IPS-NIHi11 (cell line): ENCODE data around the gene CELA2B.
A peak's percentile ranks its signal among the peaks of the same experiment; 100 is the strongest.
"Not testable (repeated sequence)": the region's sequence is repeated elsewhere in the genome, so short reads cannot be mapped to it uniquely, and the experiment has no call there.

Source experiments
- DNase-seq: peaks from one replicate; pipeline ENCODE4 v3.0.0; 2012; ENCODE audit warnings: mixed read lengths, low spot score

CELA2B gene

DNA sequence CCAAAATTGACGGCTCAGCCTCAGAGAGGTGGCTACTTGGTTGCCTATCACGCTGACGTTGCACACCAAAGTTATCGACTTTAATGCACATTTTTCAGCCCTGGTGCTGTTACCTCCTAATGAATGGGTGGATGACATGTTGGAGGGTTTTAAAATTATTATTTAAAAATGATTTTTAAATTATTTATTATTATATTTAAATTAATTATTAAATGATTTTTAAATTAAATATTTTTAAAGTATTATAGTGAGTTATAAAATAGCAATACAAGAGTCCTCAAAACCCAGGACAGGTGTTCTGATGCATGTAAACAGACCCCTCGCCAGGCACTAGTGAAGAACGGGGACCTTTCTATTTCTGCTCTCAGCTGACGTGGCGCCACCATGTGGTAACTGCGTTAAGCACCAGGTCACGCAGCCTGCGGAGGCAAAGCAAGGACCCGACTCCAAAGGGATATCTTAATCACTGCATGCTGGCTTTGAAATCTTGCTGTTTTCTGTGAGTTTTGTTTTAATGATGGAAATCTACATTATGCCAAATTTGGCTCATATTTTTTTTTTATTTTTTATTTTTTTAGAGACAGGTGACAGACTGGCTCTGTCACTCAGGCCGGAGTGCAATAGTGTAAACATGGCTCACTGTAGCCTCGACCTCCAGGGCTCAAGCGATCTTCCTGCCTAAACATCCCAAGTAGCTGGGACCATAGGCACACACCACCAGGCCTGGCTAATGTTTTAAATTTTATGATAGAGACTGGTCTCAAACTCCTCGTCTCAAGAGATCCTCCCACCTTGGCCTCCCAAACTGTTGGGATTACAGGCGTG is 25.5 kb downstream of the CELA2B start:
- peak; percentile 90 for DNase-seq

DNA sequence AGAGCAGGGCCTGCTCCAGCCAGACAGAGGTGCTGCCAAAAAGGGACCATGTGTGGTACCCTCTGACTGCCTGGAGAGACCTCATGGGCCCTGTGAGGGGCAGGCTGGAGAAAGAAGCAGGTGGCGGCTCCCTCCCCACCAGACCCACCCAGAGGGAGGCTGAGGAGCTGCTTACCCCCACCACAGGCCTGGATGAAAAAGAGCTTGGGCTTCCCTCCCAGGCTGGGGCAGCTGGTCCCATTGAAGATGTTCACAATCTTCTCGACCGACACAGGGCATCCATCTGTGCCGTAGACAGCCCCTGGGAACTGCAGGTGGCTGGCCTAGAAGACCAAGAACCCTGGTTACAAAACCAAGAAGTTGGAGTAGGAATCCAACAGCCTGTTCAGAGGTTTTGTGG is 28.5 kb downstream of the CELA2B start:
- no peak for DNase-seq

DNA sequence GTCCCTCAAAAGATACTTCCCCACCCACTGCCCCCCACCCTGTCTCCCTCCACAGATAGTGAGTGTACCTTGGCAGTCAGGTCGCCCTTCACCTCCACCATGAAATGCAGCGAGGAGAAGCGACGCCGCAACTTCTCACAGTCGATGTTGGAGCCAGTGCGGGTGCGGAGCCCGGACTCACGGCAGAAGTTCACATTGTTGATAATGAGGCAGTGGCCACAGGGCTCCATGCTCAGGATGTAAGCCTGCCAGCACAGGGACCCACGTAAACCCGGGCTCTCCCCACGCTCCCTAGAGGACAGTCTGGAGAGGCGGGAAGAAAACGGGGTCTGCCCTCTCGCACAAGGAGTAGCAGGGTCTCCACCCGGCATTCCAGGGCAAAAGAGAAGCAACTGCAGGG is 30.9 kb downstream of the CELA2B start:
- no peak for DNase-seq

DNA sequence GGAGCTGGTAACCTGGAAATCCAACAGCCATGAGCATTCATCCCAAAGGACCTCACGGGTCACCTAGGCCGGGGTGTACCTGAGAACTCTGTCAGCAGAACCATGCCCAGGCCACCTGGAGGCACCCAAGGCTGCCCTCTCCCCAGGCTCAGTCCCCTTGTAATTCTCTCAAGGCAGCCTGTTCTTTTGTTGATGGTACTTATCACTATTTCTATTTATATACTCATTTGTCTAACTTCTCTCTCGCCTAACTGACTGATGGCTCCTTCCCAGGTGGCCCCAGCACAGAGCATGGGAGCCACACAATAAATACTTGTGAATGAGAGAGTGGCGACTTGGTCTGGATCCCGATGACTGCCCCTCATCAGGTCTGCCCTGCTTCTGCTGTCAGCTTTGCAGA is 31.4 kb downstream of the CELA2B start:
- DNase-seq: no peak

DNA sequence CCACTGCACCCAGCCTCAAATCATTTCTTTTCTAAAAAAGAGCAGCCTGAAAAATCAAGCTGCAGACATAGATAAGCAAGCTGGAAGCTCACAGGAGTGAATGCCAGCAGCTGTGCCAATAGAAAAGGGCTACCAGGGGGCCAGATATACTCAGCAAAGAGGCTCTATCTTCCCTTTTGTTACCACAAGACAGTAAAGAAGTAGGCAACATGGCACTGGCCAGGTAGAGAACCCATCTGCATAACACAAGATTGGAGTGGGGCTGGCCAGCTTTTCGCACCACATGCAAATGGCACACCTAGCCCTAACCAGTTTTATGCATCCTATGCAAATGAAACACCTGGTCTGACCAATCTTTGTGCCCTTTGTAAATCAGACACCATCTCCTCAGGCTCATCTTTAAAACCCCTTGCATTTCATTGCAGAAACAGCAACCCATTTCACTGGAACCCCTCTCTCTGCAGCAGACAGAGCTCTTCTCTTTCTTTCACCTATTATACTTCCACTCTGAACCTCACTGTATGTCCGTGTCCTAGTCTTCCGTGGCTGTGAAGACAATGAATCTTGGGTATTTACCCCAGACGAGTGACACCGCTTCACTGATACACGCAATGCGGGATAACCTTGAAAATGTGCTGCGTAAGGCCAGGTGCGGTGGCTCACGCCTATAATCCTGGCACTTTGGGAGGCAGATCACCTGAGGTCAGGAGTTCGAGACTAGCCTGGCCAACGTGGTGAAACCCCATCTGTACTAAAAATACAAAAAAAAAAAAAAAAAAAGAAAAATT is 33.0 kb downstream of the CELA2B start:
- peak; percentile 51 for DNase-seq

DNA sequence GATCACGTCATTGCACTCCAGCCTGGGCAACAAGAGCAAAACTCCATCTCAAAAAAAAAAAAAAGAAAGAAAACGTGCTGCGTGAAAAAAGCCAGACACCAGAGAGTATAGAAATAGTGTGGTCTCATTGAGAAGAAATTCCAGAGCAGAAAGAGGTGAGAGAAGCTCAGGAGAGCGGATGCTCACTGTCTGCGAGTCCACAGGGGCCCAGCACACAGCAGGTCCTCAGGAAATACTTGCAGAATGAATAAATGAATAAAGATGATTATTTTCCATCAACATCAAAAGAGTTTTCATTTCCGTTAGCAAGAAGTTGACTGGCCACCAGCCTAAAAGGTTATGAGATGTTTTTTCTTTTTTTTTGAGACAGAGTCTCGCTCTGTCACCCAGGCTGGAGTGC is 33.7 kb downstream of the CELA2B start:
- no peak for DNase-seq

DNA sequence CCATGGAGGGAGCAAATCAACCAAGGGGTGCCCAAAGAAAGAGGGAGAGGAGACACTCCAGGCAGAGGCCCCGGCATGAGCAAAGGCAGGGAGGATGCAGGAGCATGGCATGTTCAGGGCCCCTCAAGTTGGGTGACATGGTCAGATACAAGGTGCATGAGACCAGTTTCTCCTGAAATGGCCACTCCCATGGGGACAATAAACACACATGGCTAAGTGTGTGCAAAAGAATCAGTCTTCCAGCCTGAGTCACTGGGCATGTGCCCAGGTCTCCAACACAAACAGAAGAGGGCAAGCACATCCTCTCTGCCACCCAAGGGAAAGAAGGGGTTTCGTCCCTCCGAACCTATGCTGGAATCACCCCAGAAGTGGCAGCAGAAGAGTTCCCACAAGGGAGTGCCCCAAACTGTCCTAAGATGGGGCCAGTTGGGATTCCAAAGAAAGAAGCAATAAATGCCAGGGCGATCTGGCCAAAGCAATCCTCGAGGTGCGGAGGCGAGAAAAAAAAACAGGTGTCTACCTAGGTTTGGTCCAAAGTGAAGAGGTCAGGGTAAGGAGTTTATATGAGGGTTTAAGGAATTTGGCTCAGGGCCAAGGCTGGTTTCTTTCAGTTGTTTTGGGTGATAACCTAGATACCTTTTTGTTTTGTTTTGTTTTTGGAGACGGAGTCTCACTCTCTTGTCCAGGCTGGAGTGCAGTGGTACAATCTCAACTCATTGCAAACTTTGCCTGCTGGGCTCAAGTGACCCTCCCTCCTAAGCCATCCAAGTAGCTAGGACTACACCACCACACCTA is 34.9 kb downstream of the CELA2B start:
- DNase-seq: no peak

DNA sequence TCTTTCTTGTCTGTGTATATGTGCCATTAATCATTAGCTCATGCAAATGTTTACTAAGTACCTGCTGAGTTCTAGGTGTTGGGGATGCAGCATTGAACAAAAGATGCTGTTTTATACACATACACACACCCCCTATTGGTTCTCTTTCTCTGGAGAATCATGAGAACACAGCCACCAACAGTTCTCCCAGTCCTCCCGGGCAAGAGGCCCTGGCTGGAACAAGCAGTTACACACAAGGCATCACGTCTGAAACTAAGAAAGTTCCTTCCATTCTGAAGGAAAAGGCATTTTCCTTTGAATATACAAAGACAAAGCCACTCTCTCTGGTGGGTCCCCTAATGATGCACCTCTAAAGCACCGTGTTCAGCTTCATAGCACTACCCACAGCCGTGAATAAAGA is 37.3 kb downstream of the CELA2B start:
- DNase-seq: no peak

GRCh38 chr1:15513919-15514318 is 38.0 kb downstream of the CELA2B start:
- DNase-seq: no peak

- not testable (repeated sequence) for DNase-seq
Measured at GRCh38 chr1:15514557-15514956, 38.7 kb downstream of the CELA2B start.

GRCh38 chr1:15515022-15515663 is 39.2 kb downstream of the CELA2B start:
- no peak for DNase-seq

GRCh38 chr1:15519625-15520024 is 43.7 kb downstream of the CELA2B start:
- DNase-seq: no peak

DNA sequence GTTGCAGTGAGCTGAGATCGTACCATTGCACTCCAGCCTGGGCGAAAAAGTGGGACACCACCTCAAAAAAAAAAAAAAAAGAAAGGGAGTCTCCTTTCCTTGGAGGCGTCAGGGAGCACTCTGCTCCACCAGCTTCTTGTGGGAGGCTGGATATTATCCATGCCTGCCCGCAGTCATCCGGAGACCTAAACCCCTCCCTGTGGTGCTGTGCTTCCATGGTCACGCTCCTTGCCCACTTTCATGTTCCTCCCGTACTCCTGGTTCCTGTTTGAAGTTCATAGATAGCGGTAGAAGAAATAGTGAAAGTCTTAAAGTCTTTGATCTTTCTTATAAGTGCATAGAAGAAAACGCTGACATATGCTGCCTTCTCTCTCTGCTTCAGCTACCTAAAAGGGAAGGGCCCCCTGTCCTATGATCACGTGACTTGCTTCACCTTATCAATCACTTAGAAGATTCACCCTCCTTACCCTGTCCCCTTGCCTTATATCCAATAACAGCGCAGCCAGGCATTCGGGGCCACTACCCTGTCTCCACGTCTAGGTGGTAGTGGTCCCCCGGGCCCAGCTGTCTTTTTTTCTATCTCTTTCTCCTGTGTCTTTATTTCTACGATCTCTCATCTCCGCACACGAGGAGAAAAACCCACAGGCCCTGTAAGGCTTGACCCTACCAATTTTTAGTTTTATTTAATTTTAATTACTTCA is 45.5 kb downstream of the CELA2B start:
- not testable (repeated sequence) for DNase-seq

- no peak for DNase-seq
Measured at GRCh38 chr1:15522551-15522950, 46.6 kb downstream of the CELA2B start.

- DNase-seq: no peak
Measured at GRCh38 chr1:15523104-15524020, 47.5 kb downstream of the CELA2B start.

GRCh38 chr1:15524021-15524282 is 48.0 kb downstream of the CELA2B start, which contains the start of gene CASP9:
Gene CASP9 (minus strand): TSS chr1:15524215. CDS start chr1:15524200, 15 bp downstream.
- DNase-seq: no peak

DNA sequence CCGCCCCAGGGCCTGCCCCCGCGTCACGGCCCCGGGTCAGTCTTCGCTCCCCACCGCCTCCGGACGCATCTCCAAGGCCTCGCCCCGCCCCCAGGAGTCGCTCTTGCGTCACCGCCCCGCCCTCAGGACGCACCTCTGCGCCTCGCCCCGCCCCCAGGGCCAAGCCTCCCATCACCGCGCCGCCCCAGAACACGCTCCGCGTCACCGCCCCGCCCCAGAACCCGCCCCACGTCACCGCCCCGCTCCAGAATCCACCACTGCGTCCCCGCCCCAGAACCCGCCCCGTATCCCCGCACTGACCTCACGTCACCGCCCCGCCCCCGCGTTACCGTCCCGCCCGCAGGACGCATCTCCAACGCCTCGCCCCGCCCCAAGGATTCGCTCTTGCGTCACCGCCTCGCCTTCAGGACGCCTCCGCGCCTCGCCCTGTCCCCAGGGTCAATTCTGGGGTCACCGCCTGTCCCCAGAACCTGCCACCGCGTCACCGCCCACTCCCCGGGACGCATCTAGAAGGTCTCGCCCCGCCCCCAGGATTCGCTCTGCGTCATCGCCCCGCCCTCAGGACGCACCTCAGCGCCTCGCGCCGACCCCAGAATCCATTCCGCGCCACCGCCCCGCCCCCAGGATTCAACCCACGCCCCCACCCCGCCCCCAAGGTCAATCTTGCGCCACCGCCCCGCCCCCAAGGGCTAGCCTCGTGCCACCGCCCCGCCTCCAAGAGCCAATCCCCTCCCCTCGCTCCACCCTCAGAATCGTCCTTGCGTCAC is 48.6 kb downstream of the CELA2B start:
- peak; percentile 96 for DNase-seq

- DNase-seq: peak; percentile 86
Measured at GRCh38 chr1:15525050-15526020, 49.4 kb downstream of the CELA2B start.
